Gastrocnemius medialis (tissue), 4 donors: Measurements from ENCODE around the gene DIABLO. TPM values are rescaled to one million over a fixed set of nuclear protein-coding genes. Genes with fewer than 3 reads are reported as not detected.
A peak's percentile ranks its signal among the peaks of the same experiment; 100 is the strongest.

Experiments
- ATAC-seq, 2 donors: fragments of 150-250 bp; one replicate each; pipeline ENCODE4 v1.9.1; 2016
- DNase-seq, 2 donors: peaks; one replicate each; pipeline ENCODE4 v3.0.0-alpha.2; 2019
- H3K27ac ChIP-seq, 4 donors: fragments of 200-600 bp; sonication (generic); 1 replicate in 1 of 4; 2 replicates in 3 of 4; pipeline ENCODE4 v1.5.1; 2016 to 2018; ENCODE audit warnings: mild to moderate bottlenecking in 2 of 4, moderate library complexity in 1 of 4
- H3K27me3 ChIP-seq, 3 donors: fragments of 200-600 bp; sonication (generic) in 2 of 3; 1 replicate in 1 of 3; 2 replicates in 2 of 3; pipeline versions ENCODE4 v1.5.1 to v1.6.0; 2016 to 2019; ENCODE audit warnings: mild to moderate bottlenecking in 1 of 3, moderate library complexity in 1 of 3
- H3K36me3 ChIP-seq, 2 donors: fragments of 200-600 bp; sonication (generic) in 1 of 2; one replicate each; pipeline ENCODE4 v1.5.1; 2017 to 2018
- H3K4me1 ChIP-seq, 2 donors: fragments of 200-600 bp; sonication (generic) in 1 of 2; one replicate each; pipeline ENCODE4 v1.5.1; 2016 to 2017; ENCODE audit warnings: mild to moderate bottlenecking in 2 of 2
- H3K4me3 ChIP-seq, 4 donors: fragments of 200-600 bp; sonication (generic) in 3 of 4; 1 replicate in 1 of 4; 2 replicates in 3 of 4; pipeline ENCODE4 v1.5.1; 2016 to 2019; ENCODE audit warnings: mild to moderate bottlenecking in 2 of 4
- H3K9me3 ChIP-seq, 3 donors: fragments of 200-600 bp; sonication (generic) in 2 of 3; 1 replicate in 1 of 3; 2 replicates in 2 of 3; pipeline ENCODE4 v1.5.1; 2016 to 2019
- CTCF ChIP-seq, 5 experiments: fragments of 450-650 bp in 3 of 5; fragments of 200-600 bp in 2 of 5; sonication (generic) in 2 of 5; IDR thresholded peaks in 4 of 5; conservative IDR thresholded peaks in 1 of 5; 1 replicate in 4 of 5; 2 replicates in 1 of 5; pipeline ENCODE4 v1.5.1; 2016 to 2019; ENCODE audit warnings: antibody characterized with exemption in 5 of 5, mild to moderate bottlenecking in 3 of 5, moderate library complexity in 3 of 5
- POLR2A ChIP-seq, 2 donors: fragments of 450-650 bp; IDR thresholded peaks; one replicate each; pipeline ENCODE4 v1.6.1; 2017; ENCODE audit warnings: antibody characterized with exemption in 2 of 2, mild to moderate bottlenecking in 2 of 2, moderate library complexity in 2 of 2
- in situ Hi-C, 4 donors: fragments of 200-750 bp; cut with MboI; loops; one replicate each; pipeline versions ENCODE4 v1.15.0 to v1.8.0; 2017; ENCODE audit warnings: low sequenced_read_pairs in 4 of 4
- intact Hi-C: fragments of 100-400 bp; cut with DNase I; formaldehyde crosslinking; loops from one replicate; pipeline ENCODE4 v1.15.1; 2023; ENCODE audit warnings: low total_unique reads
- total RNA-seq, 4 donors: library from RNA; depleted of rRNA; stranded (reverse); fragments of >200 nt; gene quantifications; one replicate each; pipeline versions ENCODE4 v1.1.0 to v1.2.3, GENCODE V29; 2016

The DIABLO gene
- total RNA-seq, 4 donors from 2014 or later = 32.8 to 63.8 (median 44.5) TPM

DNA sequence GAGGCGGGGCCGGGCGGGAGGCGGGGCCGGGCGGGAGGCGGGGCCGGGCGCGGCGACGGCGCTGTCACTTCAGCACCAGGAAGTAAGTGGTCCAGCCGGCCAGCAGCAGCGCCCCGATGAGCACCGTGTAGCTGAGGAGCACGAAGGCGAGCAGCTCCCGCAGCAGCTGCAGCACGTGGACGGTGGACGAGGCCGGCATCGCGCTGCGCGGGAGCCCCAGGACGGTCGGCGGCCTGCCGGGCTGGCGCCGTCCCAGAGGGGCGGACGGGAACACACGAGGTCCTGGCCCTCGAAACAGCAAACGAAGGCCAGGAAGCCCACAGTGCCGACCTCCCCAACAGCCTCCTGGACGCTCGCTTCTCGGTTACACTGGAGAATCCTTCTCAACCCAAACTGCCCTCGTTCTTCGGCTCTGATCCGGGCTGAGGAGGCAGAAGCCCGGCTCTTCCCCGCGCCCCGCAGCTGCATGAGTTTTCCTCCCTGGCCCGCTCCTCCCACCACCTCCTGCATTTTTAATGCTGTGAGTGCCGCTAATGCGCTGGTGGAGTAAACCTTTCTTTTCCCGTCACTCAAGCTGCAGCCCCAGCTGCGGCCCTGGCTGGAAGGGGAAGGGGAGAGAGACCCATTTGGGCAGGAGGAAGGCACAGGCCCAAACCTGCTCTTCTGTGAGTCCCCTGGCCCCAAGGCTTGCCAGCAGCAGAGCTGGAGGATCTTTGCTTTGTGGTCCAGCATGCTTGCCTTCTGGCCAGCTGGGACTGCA is 694 bp upstream of the DIABLO start:
- peaks cover 0 to 35% of the 10 kb centered on the region in 2 donors for H3K36me3 ChIP-seq
- peak overlapping the region; percentile 35 to 67 (median 66) for H3K27ac ChIP-seq
- H3K4me1 ChIP-seq = peaks cover 19 to 21% of the 10 kb centered on the region in 2 donors
- no peaks in the 10 kb centered on the region for H3K9me3 ChIP-seq
- DNase-seq = no peak
- in situ Hi-C loops = no loop called here
- ATAC-seq = no peak
- intact Hi-C loops = loop anchor here (5.0 to 10.0 kb wide), 2 partner anchors 41 to 528 kb away; partner anchors contain the start of genes DENR and VPS33A
- no peaks in the 10 kb centered on the region for H3K27me3 ChIP-seq
- TF ChIP-seq POLR2A (IDR thresholded peaks at IDR 0.05) = no peak
- peak overlapping the region; percentile 48 to 71 (median 60) for H3K4me3 ChIP-seq

- no peak for ATAC-seq
- H3K9me3 ChIP-seq = no peaks in the 10 kb centered on the region
- no peaks in the 10 kb centered on the region for H3K27me3 ChIP-seq
- no peaks in the 10 kb centered on the region for H3K4me1 ChIP-seq
- no peak overlapping the region for H3K4me3 ChIP-seq
- intact Hi-C loops (no loop called here), in situ Hi-C loops (no loop called here)
- TF ChIP-seq POLR2A (IDR thresholded peaks at IDR 0.05) = no peak
- TF ChIP-seq CTCF (IDR thresholded peaks at IDR 0.05 in 4 of 5, conservative IDR thresholded peaks at IDR 0.05 in 1 of 5) = no peak
- H3K27ac ChIP-seq = no peak overlapping the region
- peaks cover 2 to 99% of the 10 kb centered on the region in 2 donors for H3K36me3 ChIP-seq
- no peak for DNase-seq
Measured at GRCh38 chr12:122216445-122216844, 9.4 kb downstream of the DIABLO start.

DNA sequence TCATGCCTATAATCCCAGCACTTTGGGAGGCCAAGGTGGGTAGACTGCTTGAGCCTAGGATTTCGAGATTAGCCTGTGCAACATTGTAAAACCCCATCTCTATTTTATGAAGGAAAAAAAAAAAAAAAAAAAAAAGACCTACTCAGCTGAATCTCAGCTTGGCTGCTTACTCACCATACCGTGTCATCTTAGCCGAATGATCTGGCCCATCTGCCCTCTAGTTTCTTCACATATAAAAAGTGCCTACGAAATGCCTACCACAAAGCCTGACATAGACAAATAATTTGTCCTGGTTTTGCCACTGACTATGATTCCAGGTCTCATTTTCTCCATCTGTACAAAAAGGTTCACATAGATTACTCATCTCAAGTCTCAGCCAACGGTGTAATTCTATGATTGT is 10.1 kb downstream of the DIABLO start:
- no peaks in the 10 kb centered on the region for H3K9me3 ChIP-seq
- no peaks in the 10 kb centered on the region for H3K27me3 ChIP-seq
- TF ChIP-seq POLR2A (IDR thresholded peaks at IDR 0.05) (no peak), CTCF (IDR thresholded peaks at IDR 0.05 in 4 of 5, conservative IDR thresholded peaks at IDR 0.05 in 1 of 5) (no peak)
- no peak overlapping the region for H3K27ac ChIP-seq
- no peaks in the 10 kb centered on the region for H3K4me1 ChIP-seq
- intact Hi-C loops (no loop called here), in situ Hi-C loops (no loop called here)
- DNase-seq (no peak), ATAC-seq (no peak)
- peaks cover 2 to 98% of the 10 kb centered on the region in 2 donors for H3K36me3 ChIP-seq
- H3K4me3 ChIP-seq = no peak overlapping the region

DNA sequence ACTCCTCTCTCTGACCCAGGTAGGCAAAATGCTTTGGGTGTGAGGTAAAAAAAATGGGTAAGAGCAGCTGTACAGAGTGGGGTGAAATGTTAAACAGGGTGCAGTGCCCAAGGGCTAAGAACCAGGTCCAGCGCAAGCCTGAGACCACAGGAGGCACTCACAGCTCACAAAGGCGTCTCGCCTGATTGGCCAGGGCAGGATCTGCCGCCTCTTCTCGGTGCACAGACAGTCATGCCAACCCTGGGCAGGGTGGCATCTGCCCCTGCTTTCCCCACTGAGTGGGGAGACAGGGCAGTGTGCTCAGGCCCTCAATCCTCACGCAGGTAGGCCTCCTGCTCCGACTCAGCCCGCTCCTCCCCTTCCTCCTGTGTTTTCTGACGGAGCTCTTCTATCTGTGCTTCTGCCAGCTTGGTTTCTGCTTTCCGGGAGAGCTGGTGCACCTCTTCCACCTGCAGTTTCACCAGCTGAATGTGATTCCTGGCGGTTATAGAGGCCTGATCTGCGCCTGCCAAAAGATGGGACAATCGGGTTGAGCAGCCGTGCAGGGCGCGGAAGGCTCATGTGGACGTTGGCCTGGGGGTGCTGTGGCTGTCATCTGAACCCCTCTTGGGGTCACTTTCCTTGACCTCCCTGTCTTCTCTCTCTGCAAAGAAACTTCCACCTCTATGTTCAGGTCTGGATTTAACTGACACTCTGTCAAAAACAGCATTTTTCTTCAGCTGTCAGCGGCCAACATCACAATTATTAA is 17.6 kb downstream of the DIABLO start:
- ATAC-seq = no peak
- intact Hi-C loops = no loop called here
- Histone ChIP-seq H3K27me3 (peaks cover 24 to 26% (median 25%) of the 10 kb centered on the region in 3 donors), H3K4me1 (peaks cover 0 to 2% of the 10 kb centered on the region in 2 donors), H3K36me3 (peaks cover 0 to 57% of the 10 kb centered on the region in 2 donors), H3K27ac (no peak overlapping the region), H3K4me3 (no peak overlapping the region), H3K9me3 (no peaks in the 10 kb centered on the region)
- TF ChIP-seq CTCF (IDR thresholded peaks at IDR 0.05 in 4 of 5, conservative IDR thresholded peaks at IDR 0.05 in 1 of 5) (no peak), POLR2A (IDR thresholded peaks at IDR 0.05) (no peak)
- DNase-seq = no peak
- in situ Hi-C loops = no loop called here

- Histone ChIP-seq H3K27me3 (peaks cover 33 to 34% (median 34%) of the 10 kb centered on the region in 3 donors), H3K9me3 (no peaks in the 10 kb centered on the region), H3K27ac (no peak overlapping the region), H3K36me3 (peaks cover 0 to 48% of the 10 kb centered on the region in 2 donors), H3K4me1 (peaks cover 0 to 6% of the 10 kb centered on the region in 2 donors), H3K4me3 (no peak overlapping the region)
- TF ChIP-seq POLR2A (IDR thresholded peaks at IDR 0.05) = no peak
- in situ Hi-C loops (no loop called here), intact Hi-C loops (no loop called here)
- DNase-seq (no peak), ATAC-seq (no peak)
Measured at GRCh38 chr12:122207391-122207790, 18.5 kb downstream of the DIABLO start.
